NCI-H2107 treated with DMSO at 0.1 percent for 48 hours (cell line): ENCODE measurements around the gene AMACR.
"Not testable (repeated sequence)": the region's sequence is repeated elsewhere in the genome, so short reads cannot be mapped to it uniquely, and the experiment has no call there.

Source experiments
- DNase-seq: peaks from one replicate; lab custom pipeline; 2025; ENCODE audit not compliant: unreplicated experiment; lab: John Stamatoyannopoulos, UW

Gene AMACR

DNA sequence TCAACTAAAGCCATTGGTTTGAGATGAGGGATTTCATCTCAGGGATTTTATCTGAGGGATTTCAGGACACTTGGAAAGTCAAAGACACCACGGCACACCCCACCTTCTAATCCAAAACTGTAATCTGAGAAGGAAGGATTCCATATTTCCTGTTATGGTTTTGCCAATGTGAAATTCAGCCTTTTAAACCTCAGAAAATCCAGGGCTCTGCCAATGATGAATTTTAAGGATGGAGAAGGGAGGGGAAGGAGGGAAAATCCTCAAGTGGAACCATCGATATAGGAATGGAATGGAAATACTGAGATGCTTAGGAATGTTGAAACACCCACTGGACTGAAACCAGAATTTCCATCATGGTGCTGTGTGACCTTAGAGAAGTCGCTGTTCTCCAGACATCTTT is 29.9 kb upstream of the AMACR start:
- DNase-seq = no peak

DNA sequence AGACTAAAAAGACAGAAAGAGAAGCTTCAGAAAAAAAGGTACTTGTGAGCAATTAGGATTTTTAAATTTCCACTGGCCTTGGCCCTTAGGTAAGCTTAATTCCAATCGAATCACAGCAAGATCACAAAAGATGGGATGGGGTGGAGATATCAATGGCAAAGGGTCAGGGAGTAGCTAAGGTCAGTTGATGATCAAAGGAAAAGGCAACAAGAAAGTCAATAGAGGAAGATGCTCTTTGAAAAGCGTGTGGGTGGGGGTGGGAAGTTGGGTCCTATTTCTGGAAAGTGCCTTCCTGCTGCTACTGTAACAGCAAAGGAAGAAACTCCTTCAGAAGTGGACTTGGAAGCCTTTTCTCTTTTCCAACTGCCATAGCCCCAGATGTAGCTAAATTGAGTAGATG is 27.9 kb upstream of the AMACR start:
- DNase-seq = no peak

DNA sequence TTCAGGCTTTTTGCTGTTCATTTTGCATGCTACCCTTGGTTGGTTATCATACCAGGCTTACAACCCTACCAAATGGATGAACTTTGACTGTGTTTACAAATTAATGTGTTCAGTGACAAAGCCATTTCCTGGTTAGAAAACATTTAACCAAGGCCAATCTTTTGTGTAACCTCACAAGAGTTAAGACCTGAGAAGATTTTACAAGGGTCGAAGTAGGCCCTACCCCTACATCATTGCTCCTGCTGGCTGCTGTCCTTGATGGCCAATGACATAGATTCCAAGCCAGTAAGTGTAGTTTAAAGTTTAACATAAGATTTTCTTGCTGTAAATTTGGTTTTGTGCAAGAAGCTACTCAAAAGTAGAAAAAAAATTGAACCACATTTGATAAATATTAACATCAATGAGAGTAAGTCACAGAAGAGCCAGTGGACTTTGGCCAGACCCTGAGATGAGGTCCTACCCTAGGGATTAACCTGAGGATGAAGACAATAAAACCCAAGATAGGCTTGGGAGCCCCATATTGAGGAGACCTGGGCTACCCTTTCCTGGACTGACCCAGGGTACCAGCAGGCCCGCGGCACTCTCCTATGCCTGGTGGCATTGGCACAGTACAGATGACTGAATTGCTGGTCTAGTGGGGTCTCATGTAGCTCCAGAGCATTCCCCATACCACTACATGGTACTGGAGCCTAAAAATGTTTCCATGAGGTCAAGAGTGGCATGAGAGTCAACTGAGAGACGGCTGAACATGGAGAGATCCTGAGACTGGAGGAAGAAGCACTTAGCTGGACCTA is 26.9 kb upstream of the AMACR start:
- DNase-seq = no peak

DNA sequence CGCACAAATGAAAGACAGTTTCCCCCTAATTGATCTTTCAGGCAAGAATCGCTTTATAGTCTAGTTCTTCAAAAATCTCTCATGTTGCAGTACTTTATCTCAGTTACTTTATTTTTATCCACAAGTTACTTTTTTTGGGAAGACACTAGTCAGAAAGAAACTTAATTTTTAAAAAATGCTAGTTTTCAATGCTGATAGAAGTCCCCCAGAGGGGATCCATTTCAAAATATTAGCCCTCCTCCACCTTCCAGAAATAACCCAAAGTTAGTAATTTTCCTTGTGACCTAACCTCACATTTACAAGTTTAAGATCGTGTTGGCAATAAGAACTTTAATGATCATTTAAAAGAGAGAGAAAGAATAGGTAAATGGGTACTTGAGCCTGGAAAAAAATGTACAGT is 24.1 kb upstream of the AMACR start:
- DNase-seq = no peak

DNA sequence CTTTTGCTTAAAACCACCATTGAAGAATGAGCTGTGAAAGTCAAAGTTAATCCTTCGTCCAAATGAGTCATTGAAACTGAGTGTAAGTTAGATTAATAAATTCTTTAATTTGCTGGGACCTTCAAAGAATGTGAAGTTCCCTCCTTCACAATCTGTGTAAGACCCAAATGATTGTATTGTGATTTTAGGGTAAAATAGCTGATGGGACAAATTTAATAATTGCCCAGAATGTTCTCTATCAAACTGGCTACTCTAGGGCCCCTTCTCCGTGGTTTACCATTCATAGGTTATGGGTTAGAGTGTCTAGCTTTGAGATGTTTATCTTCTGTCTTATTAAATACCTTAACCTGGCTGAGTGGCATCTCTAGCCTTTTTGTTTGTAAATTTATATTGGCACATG is 23.3 kb upstream of the AMACR start:
- no peak for DNase-seq

DNA sequence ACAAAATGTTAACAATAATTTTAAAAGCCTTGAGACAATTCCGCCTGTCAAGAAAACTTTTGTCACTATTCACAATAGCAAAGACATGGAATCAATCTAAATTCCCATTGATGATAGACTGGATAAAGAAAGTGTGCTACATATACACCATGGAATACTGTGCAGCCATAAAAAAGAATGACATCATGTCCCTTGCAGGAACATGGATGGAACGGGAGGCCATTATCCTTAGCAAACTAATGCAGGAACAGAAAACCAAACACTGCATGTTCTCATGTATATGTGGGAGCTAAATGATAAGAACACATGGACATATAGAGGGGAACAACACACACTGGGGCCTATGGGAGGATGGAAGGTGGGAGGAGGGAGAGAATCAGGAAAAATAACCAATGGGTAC is 22.7 kb upstream of the AMACR start:
- DNase-seq = not testable (repeated sequence)

DNA sequence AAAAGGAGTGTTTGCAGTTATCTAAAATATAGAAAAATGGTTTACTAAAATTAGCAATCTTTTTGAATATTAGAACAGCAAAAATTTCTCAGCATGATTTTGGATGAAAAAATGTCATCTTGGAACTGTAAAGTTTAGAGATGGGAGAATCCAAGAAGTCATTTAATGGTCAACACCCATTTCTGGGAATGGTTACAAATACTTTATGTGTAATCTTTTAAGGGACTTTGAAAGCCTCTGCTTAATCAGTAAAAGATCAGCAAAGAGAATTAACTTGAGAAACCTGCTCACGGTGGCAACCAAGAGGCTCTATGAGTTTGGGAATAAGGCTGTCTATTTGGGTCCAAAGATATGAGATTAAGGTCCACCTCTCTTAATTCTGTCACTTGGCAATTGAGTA is 22.2 kb upstream of the AMACR start:
- no peak for DNase-seq

DNA sequence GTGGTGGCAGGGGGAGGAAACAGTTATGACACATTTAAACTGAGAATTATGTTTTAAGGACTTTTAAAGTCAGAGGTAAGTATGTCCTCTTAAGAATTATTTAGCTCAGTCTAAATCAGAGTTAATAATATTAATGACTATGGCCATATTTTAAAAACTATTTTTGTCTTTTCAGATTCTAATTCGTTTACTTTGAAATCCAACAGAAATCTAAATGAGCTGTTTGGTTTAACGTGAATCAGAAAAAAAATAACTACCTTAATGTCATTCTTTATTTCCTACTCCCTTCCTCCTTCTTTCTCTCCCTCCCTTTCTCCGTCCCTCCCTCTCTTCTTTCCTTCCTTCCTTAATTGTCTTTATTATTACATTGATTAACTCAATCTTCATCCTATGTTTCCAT is 20.5 kb upstream of the AMACR start:
- DNase-seq = no peak

DNA sequence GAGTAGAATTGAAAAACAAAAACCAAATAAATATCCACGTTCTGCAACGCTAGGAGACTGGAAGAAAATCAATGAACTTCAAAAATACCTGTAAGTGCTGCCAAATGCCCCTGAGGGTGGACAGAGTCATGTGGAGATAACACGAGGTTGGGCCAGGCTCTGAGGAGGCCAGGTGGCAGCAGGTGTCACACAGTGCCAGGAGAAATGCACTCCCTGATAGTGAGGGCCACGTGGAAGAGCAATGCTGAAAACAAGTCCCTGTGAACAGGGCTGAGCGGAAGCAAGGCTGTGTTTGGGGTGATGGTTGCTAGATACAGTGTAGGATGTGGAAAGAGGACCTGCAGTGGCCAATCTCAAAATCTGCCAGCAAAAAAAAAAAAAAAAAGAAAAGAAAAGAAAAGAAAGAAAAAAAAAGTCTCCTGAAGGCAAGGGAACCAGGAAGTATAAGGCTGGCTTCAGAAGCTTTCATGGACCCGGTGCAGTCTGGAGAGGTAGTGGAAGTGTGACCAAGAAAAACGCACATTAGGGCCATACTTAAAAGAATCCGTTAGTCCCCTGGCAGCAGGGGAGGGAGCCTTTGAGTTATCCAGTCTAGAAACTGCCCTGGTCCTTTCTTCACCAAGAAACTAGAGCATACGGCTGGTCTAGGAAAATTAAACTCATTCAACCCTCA is 18.4 kb upstream of the AMACR start:
- no peak for DNase-seq

DNA sequence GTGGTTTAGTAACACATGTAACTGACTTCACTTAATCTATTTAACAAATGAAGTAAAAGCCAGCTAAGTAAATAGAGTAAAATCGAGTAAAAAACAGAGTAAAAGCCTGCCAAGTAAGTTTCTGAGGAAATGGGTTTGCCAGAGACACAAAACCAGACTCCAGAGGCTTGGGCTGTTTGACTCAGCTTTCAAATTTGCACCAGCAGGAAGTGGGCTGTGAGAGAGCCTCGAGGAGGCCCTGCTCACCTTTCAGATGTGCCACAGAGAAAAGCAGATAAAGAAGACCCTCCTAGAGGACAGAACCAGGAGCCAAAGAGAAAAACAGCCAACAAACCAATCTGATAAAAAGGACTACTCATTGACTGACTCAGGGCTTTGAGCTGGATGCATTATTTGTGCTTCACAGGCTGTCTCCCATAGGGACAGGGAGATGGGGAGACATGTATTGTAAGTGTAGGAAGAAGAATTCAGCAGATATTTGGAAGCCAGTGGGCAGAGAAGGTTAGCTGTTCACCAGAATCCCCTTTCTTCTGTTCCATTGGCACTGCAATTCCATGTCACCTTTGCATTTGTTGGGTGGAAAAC is 14.4 kb upstream of the AMACR start:
- no peak for DNase-seq

DNA sequence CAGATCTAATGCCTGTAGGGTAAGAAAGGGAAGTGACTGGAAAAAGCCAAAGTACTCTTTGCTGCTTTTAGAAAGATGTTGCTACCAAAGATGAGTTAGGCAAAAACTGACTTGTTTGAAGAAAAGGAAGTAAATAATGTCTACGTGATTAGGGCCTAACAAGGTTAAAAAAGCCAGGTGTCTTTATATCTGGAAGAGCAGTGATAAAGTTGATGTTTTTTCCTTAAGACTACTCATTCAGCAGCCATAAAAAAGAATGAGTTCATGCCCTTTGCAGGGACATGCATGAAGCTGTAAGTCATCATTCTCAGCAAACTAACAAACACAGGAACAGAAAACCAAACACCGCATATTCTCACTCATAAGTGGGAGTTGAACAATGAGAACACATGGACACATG is 13.5 kb upstream of the AMACR start:
- DNase-seq = no peak

DNA sequence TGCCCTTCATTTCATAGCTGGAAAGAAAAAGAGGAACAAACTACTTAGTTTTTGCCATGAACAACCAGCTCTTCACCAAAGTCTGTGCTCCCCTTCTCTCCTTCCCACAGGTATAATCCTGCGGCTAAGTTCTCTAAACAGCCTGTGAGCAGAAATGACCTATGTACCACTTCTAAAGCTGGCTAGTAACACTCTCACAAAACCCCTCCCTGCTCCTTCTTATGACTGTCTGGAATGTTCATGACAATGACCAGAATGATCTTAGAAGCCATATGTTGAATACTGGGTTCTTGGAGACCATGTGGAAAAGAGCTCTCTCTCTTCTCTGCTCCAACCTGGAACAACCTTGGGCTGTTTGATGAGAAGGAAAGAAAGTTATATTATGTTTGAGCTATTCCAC is 12.9 kb upstream of the AMACR start:
- DNase-seq = no peak

DNA sequence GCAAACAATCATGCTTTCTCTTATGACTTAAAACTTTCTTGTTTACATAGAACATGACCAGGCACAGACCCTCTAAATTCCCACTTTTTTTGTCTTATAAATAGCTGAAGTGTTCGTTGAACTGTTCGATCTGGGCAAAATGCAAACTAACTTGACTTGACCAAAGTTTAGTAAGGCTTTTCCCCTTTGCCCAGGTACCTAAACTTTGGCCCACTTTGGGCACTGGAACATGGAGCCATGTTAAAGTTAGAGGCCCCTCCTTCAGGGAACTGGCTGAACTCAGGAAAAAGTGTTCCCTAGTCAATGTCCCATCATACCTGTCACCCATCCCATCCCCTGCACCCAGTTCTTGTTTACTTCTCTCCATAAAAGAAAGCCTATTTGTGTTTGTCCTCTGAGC is 9.4 kb upstream of the AMACR start:
- no peak for DNase-seq

DNA sequence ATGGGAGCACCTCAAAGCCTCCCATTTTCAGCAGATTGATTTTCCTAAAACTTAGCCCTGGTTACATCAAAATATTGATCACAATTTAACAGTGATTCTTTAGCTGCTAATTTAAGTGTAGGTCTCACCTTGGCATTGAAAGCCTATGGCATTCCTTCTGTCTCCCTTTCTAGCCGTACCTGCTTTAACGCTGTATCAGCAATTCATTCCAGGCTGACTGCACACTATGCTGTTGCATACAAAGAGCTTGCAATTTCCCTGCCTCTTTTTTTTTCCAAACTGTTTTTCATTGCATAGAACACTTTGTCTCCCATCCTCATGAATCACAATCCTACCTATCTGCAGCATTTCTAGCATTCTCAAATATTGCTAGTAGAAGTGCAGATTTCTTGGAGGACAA is 8.9 kb upstream of the AMACR start:
- DNase-seq = no peak

DNA sequence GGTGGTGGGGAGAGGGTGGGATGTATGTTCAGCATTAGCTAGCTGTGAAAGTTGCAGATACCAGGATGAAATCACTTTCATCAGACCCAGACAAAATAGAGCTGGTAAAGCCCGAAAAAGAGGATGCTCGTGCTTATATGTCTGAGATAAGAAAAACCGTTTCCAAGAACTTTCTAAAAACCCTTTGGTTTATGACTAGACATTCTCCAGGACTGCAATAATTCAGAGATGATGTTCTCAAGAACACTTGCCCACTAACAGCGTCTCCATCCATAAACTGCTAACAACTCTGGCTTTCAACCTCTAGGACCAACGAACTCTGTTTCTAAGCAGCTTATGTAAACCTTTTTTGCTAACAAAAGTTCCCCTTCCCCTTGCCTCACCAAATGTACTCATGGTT is 8.4 kb upstream of the AMACR start:
- no peak for DNase-seq

DNA sequence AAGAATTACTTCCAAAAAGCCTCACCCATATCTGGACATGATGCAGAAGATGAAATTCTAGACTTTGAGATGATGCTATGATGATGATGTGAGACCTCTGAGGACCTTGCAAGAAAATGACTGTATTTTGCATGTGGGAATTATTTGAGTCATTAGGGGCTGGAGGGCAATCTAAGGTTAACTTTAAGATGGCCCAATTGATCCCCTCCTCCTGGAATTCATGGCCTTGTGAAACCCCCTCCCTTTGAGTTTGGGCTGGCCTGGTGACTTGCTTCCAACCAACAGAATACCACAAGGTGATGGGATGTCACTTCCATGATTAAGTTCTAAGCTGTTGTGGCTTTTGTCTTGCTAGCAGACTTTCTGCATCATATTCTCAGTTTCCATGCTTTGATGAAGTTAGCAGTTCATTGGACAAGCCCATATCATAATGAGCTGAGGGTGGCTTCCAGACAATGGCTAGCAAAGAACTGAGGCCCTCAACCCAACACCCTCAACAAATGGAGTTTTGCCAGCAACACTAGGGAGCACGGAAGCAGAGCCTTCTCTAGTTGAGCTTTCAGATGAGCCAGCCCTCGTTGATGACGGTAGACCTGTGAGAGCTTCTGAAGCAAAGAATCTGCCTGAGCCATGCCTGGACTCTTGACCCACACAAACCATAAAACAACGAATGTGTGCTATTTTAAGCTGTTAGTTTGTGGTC is 7.4 kb upstream of the AMACR start:
- DNase-seq = no peak

DNA sequence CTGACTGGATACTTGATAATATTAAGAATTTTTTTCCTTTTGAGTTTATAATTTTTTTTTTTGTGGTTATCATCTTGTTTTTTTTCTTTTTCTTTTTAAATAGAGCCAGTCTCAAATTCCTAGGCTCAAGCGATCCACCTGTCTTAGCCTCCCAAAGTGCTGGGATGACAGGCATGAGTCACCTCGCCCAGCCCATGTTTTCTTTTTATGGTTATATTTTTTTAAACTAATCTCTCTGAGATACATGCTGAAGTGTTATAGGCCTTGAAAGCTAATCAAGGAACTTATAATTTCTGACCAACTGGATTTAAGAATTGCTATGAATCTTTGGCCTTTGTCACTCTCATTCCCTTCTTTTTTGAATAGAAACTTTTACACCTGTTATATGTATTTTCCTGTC is 6.8 kb upstream of the AMACR start:
- DNase-seq = no peak

DNA sequence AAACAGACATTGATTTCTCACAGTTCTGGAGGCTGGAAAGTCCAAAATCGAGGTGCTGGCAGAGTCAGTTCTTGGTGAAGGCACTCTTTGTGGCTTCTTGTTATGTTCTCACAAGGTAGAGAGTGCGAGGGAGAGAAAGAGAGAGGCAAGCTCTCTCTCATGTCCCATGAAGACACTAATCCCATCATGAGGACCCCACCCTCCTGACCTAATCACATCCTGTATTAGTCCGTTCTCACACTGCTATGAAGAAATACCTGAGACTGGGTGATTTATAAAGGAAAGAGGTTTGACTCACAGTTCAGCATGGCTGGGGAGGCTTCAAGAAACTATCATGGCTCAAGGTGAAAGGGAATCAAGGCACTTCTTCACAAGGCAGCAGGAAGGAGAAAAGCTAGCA is 5.7 kb upstream of the AMACR start:
- no peak for DNase-seq

DNA sequence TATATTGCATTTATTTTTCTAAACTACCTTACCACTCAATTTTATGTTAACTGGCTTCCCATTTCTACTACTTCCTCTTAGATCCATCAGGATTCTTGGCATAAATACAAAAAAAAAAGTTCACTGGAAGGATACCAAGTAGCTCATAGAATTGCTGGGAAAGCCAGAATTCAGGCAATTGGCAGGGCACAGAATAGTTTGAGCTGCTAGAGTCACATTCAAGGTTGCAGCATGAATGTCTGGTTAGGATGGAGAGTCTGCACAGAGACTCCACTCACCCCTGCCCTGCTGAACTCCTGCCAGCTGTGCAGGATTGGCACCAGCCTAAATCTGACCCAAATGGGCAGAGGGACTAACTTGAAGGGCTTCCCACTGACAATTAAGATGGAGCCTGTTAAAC is 4.9 kb upstream of the AMACR start:
- no peak for DNase-seq

DNA sequence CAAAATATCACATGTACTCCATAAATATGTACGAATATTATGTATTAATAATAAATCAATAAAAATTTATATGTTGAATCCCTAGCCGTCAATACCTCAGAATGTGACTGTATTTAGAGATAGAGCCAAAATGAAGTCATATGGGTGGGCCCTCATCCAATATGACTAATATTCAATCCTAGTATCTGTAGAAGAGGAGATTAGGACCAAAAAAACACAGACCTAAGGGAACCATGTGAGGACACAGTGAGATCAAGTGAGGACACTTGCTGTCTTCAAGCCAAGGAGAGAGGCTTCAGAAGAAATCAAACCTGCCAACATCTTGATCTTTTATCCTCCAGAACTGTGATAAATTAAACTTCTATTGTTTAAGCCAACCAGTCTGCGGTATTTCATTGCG is 3.7 kb upstream of the AMACR start:
- DNase-seq = no peak

DNA sequence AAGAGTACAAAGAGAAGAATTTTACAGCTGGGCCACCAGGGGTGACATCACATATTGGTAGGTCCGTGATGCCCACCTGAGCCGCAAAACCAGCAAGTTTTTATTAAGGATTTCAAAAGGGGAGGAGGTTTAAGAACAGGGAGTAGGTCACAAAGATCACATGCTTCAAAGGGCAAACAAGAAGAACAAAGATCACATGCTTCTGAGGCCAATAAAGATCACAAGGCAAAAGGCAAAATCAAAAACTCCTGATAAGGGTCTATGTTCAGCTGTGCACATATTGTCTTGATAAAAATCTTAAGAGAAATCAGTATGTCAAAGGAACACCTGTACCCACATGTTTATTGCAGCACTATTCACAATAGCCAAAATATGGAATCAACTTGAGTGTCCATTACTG is 2.3 kb upstream of the AMACR start:
- DNase-seq = not testable (repeated sequence)

DNA sequence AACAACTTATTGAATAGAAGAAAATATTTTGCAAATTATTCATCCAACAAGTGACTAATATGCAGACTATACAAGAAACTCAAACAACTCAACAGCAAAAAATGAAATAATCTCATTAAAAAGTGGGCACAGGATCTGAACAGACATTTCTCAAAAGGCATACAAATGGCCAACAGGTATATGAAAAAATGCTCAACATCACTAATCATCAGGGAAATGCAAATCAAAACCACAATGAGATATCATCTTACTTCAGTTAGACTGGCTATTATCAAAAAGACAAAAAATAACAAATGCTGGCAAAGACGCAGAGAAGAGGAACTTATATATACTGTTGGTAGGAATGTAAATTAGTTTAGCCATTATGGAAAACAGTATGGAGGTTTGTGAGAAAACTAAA is 1.8 kb upstream of the AMACR start:
- no peak for DNase-seq
